ENCODE data around the gene SH3BP5L. TPM values are rescaled to one million over a fixed set of nuclear protein-coding genes. Genes with fewer than 3 reads are reported as not detected.
"Not testable (repeated sequence)": the region's sequence is repeated elsewhere in the genome, so short reads cannot be mapped to it uniquely, and the experiment has no call there.

SH3BP5L gene
- total RNA-seq, 2 donors from 2014 or later = 23.1 to 25.3 TPM

DNA sequence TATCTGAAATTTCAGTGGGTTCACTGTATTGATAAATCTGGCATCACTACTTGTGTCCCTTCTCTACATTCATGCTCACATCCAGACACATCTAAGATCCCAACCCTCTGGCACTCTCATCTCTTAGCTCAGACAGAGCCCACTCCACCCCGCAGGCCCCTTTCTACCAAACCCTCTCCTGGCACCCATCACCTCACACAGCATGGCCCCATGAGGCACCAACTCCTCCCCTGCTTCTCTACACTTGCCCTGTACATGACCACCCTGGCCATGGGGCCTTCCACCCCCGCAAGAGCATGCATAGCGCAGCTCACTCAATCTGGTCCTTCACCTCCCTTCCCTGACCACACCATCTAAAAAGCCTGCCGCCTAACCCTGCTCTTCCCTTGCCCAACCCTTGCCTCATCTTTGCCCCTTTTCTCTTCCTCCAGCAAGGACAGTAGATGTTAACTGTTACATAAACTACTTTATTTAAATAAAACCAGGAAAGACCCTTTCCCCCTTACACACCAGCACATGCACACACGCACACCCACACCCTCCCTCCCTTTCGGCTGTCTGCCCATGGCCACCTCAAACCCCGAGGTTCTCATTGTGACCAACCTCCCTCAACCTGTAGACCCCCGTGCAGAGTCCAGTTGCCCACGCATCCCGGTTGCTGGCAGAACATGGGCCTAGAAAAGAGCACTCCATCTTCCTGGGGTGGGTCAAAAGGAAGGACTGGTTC is 15.6 kb downstream of the SH3BP5L start:
- peaks cover 13% of the 10 kb centered on the region for H3K4me1 Mint-ChIP-seq (ENCODE audit: low read depth)
- ATAC-seq (replicated peaks in 1 of 2) = no peak
- no peak for DNase-seq
- peaks cover 7 to 10% of the 10 kb centered on the region in 2 donors for H3K36me3 Mint-ChIP-seq (ENCODE audit: insufficient read depth in 2 of 2)
- no peaks in the 10 kb centered on the region for H3K27me3 Mint-ChIP-seq (ENCODE audit: low read depth)
- no peak overlapping the region for H3K4me3 Mint-ChIP-seq
- H3K27ac Mint-ChIP-seq = no peak overlapping the region
- H3K9me3 Mint-ChIP-seq = no peaks in the 10 kb centered on the region

DNA sequence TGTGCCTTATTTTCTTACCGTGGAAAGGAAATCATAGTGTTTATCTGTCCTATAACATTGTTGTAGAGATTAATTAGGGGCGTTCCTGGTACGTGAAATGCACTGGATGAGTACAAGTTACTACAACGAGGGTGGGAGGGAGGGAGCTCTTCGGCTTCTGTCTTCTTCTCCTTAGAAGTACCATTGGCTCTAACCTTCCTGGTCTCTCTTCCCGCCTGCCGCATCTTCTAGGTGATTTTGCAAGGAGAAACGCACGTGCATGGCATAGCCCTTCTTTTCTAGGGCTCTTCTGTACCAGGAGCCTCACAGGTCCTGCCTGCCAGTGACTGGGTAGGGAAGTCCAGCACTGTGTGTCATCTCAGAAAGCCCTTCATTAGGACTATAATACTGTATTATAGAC is 16.8 kb downstream of the SH3BP5L start:
- Mint-ChIP-seq H3K27me3 (ENCODE audit: low read depth) (no peaks in the 10 kb centered on the region), H3K36me3 (ENCODE audit: insufficient read depth in 2 of 2) (peaks cover 2 to 6% of the 10 kb centered on the region in 2 donors), H3K4me3 (no peak overlapping the region), H3K9me3 (no peaks in the 10 kb centered on the region), H3K27ac (no peak overlapping the region), H3K4me1 (ENCODE audit: low read depth) (peaks cover 20% of the 10 kb centered on the region)
- ATAC-seq (replicated peaks in 1 of 2) (no peak), DNase-seq (no peak)

DNA sequence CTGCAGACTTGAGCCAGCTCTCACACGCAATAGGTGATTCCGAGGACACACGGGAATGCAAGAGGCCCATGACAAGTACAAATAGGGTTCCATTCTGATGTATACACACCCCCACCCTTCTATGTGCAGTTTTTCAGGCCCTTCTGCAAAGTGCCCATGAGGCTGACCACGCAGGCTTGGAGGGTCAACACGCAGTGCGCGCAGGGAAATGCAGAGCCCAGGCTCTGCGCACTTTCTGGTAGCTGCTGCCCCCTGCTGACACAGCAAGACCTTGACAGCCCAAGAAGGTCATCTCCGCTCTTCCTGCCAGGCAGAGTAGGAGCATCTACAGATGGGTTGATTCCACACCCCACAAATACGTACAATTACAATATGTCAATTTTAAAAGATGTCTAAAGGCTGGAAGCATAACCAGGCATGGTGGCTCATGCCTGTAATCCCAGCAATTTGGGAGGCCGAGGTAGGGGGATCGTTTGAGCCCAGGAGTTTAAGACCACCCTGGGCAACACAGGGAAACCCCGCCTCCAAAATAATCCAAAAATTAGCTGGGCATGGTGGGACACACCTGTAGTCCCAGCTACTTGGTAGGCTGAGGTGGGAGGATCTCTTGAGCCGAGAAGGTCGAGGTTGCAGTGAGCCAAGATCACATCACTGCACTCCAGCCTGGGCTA is 18.5 kb downstream of the SH3BP5L start:
- H3K4me3 Mint-ChIP-seq = no peak overlapping the region
- no peaks in the 10 kb centered on the region for H3K9me3 Mint-ChIP-seq
- DNase-seq (peak; percentile 61 to 66), ATAC-seq (replicated peaks in 1 of 2) (peak; percentile 83 to 84)
- H3K27me3 Mint-ChIP-seq (ENCODE audit: low read depth) = no peaks in the 10 kb centered on the region
- peaks cover 20% of the 10 kb centered on the region for H3K4me1 Mint-ChIP-seq (ENCODE audit: low read depth)
- peaks cover 0 to 2% of the 10 kb centered on the region in 2 donors for H3K36me3 Mint-ChIP-seq (ENCODE audit: insufficient read depth in 2 of 2)
- H3K27ac Mint-ChIP-seq = no peak overlapping the region

DNA sequence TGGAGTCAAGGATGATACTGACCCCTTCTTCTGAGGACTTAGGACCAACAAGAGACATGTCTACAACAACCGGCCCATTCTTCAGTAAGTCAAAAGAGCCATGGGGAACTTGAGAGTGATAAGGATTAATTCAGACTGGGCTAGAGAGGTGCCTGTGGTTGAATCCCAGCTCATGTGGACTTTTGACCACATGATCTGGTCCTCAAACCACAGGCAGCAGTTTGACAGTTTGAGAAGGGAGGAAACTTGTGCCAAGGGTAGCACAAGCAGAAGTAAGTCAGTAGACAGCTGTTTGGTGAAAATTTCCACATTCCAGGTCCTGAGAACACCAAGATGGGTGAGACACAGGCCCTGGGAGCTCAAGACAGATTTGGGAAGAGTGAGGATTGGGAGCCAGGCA is 19.8 kb downstream of the SH3BP5L start:
- Mint-ChIP-seq H3K9me3 (no peaks in the 10 kb centered on the region), H3K27ac (no peak overlapping the region), H3K4me1 (ENCODE audit: low read depth) (peaks cover 20% of the 10 kb centered on the region), H3K36me3 (ENCODE audit: insufficient read depth in 2 of 2) (no peaks in the 10 kb centered on the region), H3K27me3 (ENCODE audit: low read depth) (no peaks in the 10 kb centered on the region), H3K4me3 (no peak overlapping the region)
- no peak for DNase-seq
- ATAC-seq (replicated peaks in 1 of 2) = no peak

DNA sequence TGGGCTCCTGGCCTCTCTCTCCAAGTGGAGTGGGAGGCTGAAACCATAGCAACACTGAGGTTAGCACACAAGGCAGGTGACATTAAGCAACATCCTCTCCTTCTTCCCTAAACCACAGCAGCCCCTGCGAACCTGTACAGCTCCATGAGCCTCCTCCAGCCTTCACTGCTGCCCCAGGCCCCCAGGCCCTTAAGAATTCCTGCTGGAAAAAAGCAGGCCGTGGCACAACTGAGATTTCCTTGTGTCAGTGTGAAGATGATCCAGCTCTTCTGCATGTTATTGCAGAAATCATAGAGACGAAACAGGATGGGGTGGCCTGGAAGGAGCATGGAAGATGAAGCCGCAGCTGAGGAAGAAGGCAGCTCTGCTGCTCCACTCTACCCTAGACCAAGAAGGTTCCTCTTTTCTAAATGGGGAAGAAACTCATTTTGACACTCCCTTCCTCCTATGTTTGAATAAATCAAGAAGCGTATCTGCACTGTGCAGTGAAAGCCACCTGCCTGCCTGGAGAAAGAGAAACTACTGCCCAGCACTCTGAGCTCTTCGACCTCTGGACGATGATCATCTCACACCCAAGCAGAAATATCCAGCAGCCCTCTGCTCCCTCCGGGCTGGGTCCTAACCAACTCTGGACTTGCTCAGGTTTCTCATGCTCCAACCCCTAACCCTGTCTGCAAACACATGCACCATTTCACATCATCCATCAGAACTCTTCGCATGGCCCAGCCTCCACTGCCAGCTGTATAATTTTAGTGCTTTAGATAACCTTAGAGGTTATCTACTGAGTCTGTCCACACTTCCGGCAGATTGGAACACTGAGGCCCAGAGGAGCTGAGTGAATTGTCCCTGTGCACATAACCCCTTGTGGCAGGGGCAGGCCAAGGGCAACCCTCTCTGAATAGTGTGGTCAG is 20.7 kb downstream of the SH3BP5L start:
- DNase-seq (no peak), ATAC-seq (replicated peaks in 1 of 2) (no peak)
- H3K4me3 Mint-ChIP-seq = no peak overlapping the region
- no peaks in the 10 kb centered on the region for H3K27me3 Mint-ChIP-seq (ENCODE audit: low read depth)
- H3K9me3 Mint-ChIP-seq = no peaks in the 10 kb centered on the region
- H3K4me1 Mint-ChIP-seq (ENCODE audit: low read depth) = peaks cover 20% of the 10 kb centered on the region
- no peak overlapping the region for H3K27ac Mint-ChIP-seq
- no peaks in the 10 kb centered on the region for H3K36me3 Mint-ChIP-seq (ENCODE audit: insufficient read depth in 2 of 2)

DNA sequence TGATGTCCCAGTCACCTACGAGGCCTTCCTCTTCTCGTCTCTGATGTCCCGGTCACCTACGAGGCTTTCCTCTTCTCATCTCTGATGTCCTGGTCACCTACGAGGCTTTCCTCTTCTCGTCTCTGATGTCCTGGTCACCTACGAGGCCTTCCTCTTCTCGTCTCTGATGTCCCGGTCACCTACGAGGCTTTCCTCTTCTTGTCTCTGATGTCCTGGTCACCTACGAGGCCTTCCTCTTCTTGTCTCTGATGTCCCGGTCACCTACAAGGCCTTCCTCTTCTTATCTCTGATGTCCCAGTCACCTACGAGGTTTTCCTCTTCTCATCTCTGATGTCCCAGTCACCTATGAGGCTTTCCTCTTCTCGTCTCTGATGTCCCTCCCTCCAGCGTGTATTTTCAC is 22.2 kb downstream of the SH3BP5L start:
- not testable (repeated sequence) for H3K4me3 Mint-ChIP-seq; H3K36me3 Mint-ChIP-seq (ENCODE audit: insufficient read depth in 2 of 2); H3K27ac Mint-ChIP-seq; H3K9me3 Mint-ChIP-seq; ATAC-seq (replicated peaks in 1 of 2); H3K27me3 Mint-ChIP-seq (ENCODE audit: low read depth); DNase-seq
- H3K4me1 Mint-ChIP-seq (ENCODE audit: low read depth) = peaks cover 20% of the 10 kb centered on the region

DNA sequence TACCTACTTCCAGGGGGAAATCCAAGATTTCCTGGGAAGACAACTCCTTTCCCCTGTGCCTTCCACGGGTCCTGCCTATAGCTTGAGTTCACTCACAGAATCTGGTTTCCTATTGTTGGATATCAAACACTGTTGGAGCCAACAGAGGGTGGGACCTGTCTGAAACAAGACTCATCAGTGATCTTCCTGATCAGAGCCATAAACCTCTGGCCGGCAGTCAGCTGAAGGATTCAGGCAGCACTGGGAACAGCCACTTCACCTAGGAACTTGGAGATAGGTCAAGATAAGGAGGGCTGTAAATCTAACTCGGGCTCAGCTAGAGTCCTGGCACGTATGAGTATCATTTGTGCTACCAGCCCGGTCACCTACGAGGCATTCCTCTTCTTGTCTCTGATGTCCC is 23.3 kb downstream of the SH3BP5L start:
- no peaks in the 10 kb centered on the region for H3K36me3 Mint-ChIP-seq (ENCODE audit: insufficient read depth in 2 of 2)
- H3K27ac Mint-ChIP-seq = no peak overlapping the region
- no peaks in the 10 kb centered on the region for H3K9me3 Mint-ChIP-seq
- no peak for ATAC-seq (replicated peaks in 1 of 2)
- peaks cover 20% of the 10 kb centered on the region for H3K4me1 Mint-ChIP-seq (ENCODE audit: low read depth)
- peaks cover 17% of the 10 kb centered on the region for H3K27me3 Mint-ChIP-seq (ENCODE audit: low read depth)
- DNase-seq = no peak
- no peak overlapping the region for H3K4me3 Mint-ChIP-seq

DNA sequence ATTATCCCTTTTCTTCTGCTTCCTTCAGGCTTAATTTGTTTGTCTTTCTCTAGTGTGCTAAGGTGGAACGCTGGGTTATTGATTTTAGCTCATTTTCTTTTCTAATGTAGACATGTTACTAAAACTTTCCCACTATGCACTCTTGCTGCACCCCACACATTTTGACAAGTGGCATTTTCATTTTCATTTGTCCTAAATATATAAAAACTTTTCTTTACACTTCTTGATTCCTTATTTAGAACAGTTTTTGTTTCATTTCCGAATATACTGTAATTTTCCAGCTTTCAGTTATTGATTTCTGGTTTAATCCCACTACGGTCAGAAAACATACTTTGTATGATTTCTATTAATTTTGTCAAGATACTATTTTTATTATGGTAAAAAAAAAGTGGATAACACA is 25.3 kb downstream of the SH3BP5L start:
- no peaks in the 10 kb centered on the region for H3K9me3 Mint-ChIP-seq
- DNase-seq = no peak
- H3K4me3 Mint-ChIP-seq = no peak overlapping the region
- peaks cover 21% of the 10 kb centered on the region for H3K27me3 Mint-ChIP-seq (ENCODE audit: low read depth)
- ATAC-seq (replicated peaks in 1 of 2) = no peak
- peak overlapping the region; percentile 76 for H3K27ac Mint-ChIP-seq
- peaks cover 10% of the 10 kb centered on the region for H3K4me1 Mint-ChIP-seq (ENCODE audit: low read depth)
- no peaks in the 10 kb centered on the region for H3K36me3 Mint-ChIP-seq (ENCODE audit: insufficient read depth in 2 of 2)

DNA sequence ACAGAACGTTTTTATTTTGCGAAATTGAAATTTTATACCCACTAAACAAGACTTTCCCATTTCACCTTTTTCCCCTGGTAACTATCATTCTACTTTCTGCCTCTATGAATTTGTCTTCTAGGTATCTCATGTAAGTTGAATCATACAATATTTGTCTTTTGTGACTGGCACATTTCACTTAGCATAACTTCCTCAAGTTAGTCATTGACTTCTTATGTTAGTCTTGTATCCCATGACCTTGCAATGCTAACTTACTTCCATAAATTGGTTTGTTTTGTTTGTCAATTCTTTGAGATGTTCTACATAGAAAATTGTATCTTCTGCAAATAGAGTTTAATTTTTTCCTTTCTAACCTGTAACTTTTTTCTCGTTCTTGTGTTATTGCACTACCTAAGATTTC is 26.9 kb downstream of the SH3BP5L start:
- no peak for DNase-seq
- H3K4me3 Mint-ChIP-seq = no peak overlapping the region
- H3K4me1 Mint-ChIP-seq (ENCODE audit: low read depth) = peaks cover 6% of the 10 kb centered on the region
- peaks cover 2 to 3% of the 10 kb centered on the region in 2 donors for H3K36me3 Mint-ChIP-seq (ENCODE audit: insufficient read depth in 2 of 2)
- no peak for ATAC-seq (replicated peaks in 1 of 2)
- peaks cover 21% of the 10 kb centered on the region for H3K27me3 Mint-ChIP-seq (ENCODE audit: low read depth)
- peaks cover 3 to 5% of the 10 kb centered on the region in 2 donors for H3K9me3 Mint-ChIP-seq
- no peak overlapping the region for H3K27ac Mint-ChIP-seq

DNA sequence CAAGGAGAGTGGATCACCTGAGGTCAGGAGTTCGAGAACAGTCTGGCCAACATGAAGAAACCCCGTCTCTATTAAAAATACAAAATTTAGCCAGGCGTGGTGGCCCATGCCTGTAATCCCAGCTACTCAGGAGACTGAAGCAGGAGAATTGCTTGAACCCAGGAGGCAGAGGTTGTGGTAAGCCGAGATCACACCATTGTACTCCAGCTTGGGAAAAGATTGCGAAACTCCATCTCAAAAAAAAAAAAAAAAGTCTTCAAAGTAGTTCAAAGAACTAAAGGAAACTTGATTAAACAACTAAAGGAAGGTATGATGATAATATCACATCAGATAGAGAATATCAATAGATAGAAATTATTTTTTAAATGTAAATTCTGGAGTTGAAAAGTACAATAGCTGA is 31.1 kb downstream of the SH3BP5L start:
- H3K27ac Mint-ChIP-seq; DNase-seq; H3K9me3 Mint-ChIP-seq; H3K36me3 Mint-ChIP-seq (ENCODE audit: insufficient read depth in 2 of 2); ATAC-seq (replicated peaks in 1 of 2); H3K4me1 Mint-ChIP-seq (ENCODE audit: low read depth); H3K4me3 Mint-ChIP-seq: not testable (repeated sequence)
- peaks cover 21% of the 10 kb centered on the region for H3K27me3 Mint-ChIP-seq (ENCODE audit: low read depth)

DNA sequence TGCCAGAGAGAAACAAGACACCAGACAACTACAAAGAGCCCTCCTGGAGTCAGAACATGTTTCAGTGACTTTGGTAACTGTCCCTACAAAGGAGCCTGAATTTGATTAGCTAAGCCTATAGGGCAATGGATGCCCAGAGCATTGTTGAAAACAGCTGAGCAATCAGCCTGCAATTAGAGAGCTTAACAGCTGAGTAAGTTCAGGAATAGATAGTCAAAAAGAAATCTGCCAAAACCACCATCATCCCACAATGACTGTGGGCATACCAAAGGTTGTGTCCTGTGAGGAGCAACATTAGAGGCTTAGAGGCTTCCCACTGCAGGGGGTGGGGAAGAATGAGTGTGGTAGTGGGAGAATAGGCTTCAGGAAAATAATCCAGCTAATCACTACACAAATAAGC is 32.1 kb downstream of the SH3BP5L start:
- Mint-ChIP-seq H3K9me3 (peaks cover 4 to 9% of the 10 kb centered on the region in 2 donors), H3K27me3 (ENCODE audit: low read depth) (peaks cover 16% of the 10 kb centered on the region), H3K27ac (no peak overlapping the region), H3K4me3 (no peak overlapping the region), H3K4me1 (ENCODE audit: low read depth) (peaks cover 9% of the 10 kb centered on the region), H3K36me3 (ENCODE audit: insufficient read depth in 2 of 2) (peaks cover 3 to 6% of the 10 kb centered on the region in 2 donors)
- ATAC-seq (replicated peaks in 1 of 2) (peak; percentile 88 to 94), DNase-seq (peak; percentile 19 to 42)

DNA sequence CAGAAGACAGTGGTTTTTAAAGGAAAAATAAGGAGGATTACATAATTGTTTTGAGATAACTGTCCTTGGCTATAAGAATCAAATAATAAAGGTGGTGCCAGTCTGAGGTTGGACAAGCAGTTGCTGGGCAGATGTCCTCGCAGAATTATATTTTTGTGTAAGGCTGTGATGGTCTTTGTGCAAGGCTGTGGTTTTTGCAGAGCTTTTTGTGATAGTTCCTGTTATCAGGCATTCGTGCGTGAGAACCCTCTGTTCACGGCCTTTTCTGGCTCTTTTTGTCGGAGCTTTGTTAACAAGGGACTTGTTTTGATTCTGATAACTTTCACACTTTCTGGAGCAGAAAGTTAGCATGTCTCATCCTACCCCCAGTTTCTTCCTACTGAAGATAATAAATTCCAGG is 33.4 kb downstream of the SH3BP5L start:
- Mint-ChIP-seq H3K4me3 (no peak overlapping the region), H3K4me1 (ENCODE audit: low read depth) (peaks cover 9% of the 10 kb centered on the region), H3K27ac (no peak overlapping the region), H3K27me3 (ENCODE audit: low read depth) (peaks cover 3% of the 10 kb centered on the region), H3K36me3 (ENCODE audit: insufficient read depth in 2 of 2) (peaks cover 3 to 6% of the 10 kb centered on the region in 2 donors), H3K9me3 (peaks cover 4 to 9% of the 10 kb centered on the region in 2 donors)
- ATAC-seq (replicated peaks in 1 of 2) (no peak), DNase-seq (no peak)

DNA sequence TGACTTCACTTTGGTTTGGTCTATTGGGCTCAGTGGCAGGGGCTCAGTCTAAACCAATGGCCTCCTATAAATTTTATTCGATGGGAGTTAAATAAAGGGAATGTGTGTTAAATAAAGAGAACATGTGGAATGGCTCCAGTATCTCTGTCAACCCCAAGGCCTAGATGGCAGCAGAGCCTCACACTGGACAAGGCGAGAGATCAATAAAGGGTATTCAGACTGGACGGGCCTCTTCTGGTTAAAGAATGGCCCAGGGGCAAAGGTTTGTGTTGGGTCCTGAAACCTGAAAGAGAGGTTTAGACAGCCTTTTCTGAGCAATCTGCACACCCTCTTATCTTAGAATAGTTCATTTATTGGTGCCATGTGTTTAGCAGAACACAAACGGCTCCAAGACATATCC is 34.7 kb downstream of the SH3BP5L start:
- ATAC-seq (replicated peaks in 1 of 2) (no peak), DNase-seq (no peak)
- Mint-ChIP-seq H3K36me3 (ENCODE audit: insufficient read depth in 2 of 2) (peaks cover 3 to 6% of the 10 kb centered on the region in 2 donors), H3K27ac (no peak overlapping the region), H3K4me1 (ENCODE audit: low read depth) (peaks cover 16% of the 10 kb centered on the region), H3K9me3 (peaks cover 4 to 9% of the 10 kb centered on the region in 2 donors), H3K4me3 (no peak overlapping the region), H3K27me3 (ENCODE audit: low read depth) (peaks cover 8% of the 10 kb centered on the region)
